UCSD-AML1 (cell line): ENCODE measurements around the gene NDOR1.
A peak's percentile ranks its signal among the peaks of the same experiment; 100 is the strongest.

ENCODE experiments used
- DNase-seq: peaks from one replicate; lab custom pipeline; 2025; ENCODE audit not compliant: unreplicated experiment; lab: John Stamatoyannopoulos, UW

NDOR1 gene

GRCh38 chr9:137205126-137206069 is at the start of gene NDOR1, which contains the start of gene TMEM203:
Gene NDOR1 (plus strand): TSS chr9:137205700. CDS start chr9:137205778, 78 bp downstream.
Gene TMEM203 (minus strand): TSS chr9:137205648. CDS start chr9:137205414, 234 bp downstream.
- DNase-seq, result peak; percentile 86

DNA sequence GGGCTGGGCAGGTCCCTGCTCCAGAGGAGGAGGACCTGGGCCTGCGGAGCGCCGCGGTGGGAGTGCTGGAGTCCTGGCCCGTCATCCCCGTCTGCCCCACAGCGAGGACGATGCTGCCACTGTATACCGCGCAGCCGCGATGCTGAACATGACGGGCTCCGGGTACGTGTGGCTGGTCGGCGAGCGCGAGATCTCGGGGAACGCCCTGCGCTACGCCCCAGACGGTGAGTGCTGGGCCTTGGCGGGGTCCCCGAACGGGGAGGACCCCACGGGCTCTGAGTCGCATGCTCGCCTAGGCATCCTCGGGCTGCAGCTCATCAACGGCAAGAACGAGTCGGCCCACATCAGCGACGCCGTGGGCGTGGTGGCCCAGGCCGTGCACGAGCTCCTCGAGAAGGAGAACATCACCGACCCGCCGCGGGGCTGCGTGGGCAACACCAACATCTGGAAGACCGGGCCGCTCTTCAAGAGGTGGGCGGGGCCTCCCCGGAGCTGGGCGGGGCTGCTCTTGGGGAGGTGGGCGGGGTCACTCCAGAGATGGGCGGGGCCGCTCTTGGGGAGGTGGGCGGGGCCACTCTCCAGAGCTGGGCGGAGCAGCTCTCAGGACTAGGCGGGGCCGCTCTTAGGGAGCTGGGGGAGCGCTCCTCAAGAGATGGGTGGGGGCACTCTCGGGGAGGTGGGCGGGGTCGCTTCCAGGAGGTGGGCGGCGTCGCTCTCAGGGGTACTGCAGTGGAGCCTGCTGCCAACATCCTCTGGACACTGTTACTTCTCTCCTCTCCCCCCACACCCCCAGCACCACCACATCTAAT is 48.7 kb upstream of the NDOR1 start:
- no peak for DNase-seq

- no peak for DNase-seq
Observed at GRCh38 chr9:137157618-137158415, 47.7 kb upstream of the NDOR1 start.

DNA sequence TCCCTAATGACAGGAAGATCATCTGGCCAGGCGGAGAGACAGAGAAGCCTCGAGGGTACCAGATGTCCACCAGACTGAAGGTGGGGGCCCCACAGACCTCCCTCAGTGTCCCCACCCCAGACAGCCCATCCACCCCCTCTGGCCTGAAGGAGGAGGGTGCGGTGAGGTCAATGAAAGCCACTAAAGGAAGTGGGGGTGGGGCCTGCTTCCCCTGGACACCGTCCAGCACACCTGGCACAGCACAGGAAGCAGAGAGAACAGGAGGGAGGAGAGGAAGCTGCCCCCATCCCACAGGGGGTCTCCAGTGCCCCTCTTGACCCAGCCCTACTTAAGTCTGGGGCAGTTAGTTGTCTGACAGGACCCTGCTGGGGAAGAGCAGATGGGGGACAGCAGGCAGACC is 46.9 kb upstream of the NDOR1 start:
- DNase-seq, result no peak

- no peak for DNase-seq
Observed at GRCh38 chr9:137159105-137160053, 46.1 kb upstream of the NDOR1 start.

GRCh38 chr9:137160054-137160425 is 45.5 kb upstream of the NDOR1 start:
- no peak for DNase-seq

- DNase-seq, result no peak
Observed at GRCh38 chr9:137160716-137161557, 44.6 kb upstream of the NDOR1 start.

DNA sequence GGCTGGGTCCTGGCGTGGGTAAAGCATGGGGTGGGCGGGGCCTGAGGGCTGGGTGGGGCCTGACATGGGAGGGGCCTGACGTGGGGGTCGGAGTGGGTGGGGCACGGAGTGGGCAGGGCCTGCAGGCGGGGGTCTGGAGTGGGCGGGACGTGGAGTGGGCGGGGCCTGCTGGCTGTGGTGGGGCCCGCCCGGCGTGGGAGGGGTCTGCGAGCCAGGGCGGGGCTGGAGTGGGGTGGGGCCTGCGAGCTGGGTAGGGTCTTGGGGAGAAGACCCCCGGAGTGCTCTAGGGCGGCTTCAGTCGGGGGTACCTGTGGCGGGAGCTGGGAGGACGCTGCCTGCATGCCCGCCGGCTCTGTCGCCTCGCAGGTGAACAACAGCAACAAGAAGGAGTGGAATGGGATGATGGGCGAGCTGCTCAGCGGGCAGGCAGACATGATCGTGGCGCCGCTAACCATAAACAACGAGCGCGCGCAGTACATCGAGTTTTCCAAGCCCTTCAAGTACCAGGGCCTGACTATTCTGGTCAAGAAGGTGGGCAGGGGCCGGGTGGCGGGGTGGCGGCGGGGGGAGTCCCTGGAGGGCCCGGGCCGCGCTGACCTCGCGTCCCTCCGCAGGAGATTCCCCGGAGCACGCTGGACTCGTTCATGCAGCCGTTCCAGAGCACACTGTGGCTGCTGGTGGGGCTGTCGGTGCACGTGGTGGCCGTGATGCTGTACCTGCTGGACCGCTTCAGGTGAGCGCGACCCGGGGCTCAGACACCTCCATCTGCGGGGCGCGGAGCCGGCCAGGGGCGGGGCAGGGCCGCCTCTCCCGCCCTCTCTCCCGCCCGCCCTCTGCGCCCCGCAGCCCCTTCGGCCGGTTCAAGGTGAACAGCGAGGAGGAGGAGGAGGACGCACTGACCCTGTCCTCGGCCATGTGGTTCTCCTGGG is 43.7 kb upstream of the NDOR1 start:
- no peak for DNase-seq

DNA sequence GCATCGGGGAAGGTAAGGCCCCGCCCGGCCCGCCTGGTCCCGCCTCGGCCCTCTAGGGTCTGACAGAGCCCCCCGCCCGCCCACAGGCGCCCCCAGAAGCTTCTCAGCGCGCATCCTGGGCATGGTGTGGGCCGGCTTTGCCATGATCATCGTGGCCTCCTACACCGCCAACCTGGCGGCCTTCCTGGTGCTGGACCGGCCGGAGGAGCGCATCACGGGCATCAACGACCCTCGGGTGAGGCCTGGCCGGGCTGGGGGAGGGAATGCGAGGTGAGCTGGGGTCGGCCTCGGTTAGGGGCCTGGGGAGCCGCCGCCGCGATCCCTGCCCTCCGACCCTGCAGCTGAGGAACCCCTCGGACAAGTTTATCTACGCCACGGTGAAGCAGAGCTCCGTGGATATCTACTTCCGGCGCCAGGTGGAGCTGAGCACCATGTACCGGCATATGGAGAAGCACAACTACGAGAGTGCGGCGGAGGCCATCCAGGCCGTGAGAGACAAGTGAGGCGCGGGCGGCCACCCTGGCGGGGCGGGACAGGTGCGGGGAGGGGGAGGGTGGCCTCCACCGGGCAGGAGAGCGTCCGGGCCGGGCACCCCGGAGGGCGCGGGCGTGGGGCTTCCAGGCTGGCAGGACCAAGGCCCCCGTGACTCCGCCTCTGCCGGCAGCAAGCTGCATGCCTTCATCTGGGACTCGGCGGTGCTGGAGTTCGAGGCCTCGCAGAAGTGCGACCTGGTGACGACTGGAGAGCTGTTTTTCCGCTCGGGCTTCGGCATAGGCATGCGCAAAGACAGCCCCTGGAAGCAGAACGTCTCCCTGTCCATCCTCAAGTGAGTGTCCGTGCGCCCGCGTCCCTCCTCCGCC is 42.8 kb upstream of the NDOR1 start:
- no peak for DNase-seq

DNA sequence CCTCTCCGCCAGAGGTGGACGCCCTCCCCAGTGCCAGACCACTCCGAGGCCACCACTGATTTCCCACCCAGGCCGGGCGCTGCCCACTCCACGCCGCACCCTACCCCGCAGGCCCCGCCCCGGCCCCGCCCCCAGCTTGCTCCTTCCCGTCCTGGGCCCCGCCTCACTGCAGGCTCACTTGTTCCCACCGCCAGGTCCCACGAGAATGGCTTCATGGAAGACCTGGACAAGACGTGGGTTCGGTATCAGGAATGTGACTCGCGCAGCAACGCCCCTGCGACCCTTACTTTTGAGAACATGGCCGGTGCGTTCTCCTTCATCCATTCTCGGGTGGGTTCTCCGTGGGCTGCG is 42.2 kb upstream of the NDOR1 start:
- DNase-seq, result no peak

DNA sequence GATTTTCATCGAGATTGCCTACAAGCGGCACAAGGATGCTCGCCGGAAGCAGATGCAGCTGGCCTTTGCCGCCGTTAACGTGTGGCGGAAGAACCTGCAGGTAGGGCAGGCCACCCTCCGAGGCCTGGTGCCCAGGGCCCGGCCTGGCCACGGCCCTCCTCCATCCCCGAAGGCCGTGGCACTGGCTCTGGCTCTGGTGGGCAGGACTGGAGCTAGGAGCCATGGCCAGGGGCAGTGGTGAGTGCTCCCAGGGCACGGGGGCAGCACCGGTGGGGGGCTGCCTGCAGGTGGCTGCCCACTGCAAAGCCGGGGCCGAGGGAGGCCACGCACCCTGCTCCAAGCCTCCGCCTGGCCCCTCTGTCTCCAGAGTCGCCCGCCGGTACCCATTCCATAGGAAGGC is 41.7 kb upstream of the NDOR1 start:
- no peak for DNase-seq

DNA sequence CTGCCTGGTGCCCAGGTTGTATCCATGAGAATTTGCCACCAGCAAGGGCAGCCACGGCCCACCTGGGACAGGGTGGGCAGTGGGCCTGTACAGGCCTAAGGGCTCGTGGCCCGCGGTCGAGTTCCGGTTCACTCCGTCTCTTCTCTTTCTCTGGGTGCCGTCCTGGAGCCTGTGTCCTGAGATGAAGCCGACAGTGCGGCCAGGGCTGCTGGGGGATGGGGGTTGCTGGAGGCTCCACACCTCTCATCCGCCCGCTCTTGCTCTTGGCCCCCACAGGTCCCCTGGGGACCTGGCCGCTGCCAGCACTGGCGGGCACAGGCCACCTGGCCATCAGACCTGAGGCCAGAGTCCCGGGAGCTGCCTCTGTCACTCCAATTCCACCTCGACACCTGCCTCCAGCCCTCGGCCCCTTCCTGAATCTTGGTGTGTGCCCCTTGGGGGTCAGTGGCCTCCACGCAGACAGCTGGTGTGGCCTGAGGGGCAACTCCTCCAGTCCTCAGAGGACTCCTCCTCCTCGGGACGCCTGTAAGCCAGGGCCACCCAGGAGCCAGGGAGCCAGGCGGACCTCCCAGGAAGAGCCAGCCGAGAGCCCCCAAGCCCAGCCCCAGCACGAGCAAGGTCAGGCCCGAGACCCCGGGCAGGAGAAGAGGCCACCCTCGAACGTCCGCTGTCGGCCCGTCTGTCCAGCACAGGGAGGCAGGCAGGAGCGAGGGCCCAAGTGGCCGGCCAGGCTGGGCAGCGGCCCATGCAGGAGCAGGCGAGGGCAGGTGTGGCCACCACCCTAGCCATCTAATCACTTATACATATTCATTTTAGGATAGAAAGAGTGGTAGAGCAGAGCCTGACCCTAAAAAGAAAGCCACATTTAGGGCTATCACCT is 40.9 kb upstream of the NDOR1 start:
- no peak for DNase-seq

- DNase-seq, result no peak
Observed at GRCh38 chr9:137165250-137165836, 40.2 kb upstream of the NDOR1 start.

- DNase-seq, result no peak
Observed at GRCh38 chr9:137166380-137167229, 38.9 kb upstream of the NDOR1 start.

DNA sequence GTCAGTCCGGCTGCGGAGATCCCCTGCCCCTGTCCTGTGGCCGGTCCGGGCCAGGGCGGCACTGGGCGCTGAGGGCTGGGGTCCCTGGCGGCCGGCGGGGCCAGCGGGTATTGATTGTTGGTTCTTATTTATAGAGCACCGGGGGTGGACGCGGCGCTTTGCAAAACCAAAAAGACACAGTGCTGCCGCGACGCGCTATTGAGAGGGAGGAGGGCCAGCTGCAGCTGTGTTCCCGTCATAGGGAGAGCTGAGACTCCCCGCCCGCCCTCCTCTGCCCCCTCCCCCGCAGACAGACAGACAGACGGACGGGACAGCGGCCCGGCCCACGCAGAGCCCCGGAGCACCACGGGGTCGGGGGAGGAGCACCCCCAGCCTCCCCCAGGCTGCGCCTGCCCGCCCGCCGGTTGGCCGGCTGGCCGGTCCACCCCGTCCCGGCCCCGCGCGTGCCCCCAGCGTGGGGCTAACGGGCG is 38.2 kb upstream of the NDOR1 start:
- no peak for DNase-seq
